Ishikawa (cell line): ENCODE measurements around the gene NTNG1.

Experiments
- CREB1 ChIP-seq: IDR thresholded peaks from 2 replicates; pipeline ENCODE4 v1.6.1; 2012; ENCODE audit warnings: low read depth
- YY1 ChIP-seq: IDR thresholded peaks from 2 replicates; pipeline ENCODE4 v1.6.1; 2012; ENCODE audit warnings: low read depth
- TF ChIP-seq, protein P1 (sequence below): IDR thresholded peaks from 2 replicates; pipeline ENCODE4 v1.6.1; 2012

DNA sequence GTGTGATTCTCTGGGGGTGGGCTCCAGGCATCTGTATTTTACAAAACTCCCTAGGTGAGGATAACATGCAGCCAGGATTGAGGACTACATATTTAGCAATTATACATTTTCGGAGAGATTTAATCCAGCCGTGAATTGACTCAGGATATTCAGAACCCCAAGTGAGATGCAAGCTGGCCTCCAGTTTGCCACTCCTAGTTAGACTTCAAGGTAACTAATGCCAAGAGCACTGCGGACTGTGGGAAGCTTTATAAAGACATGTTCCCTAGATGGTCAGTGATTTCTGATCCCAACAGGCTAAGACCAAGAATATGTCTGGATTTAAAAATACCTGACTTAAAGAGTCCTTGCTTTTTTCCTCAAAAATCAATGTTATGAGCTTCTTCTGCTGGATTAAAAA lies 308.5 kb downstream of the NTNG1 start:
- TF ChIP-seq CREB1 (no peak), YY1 (no peak)
- TF ChIP-seq, protein P1, sequence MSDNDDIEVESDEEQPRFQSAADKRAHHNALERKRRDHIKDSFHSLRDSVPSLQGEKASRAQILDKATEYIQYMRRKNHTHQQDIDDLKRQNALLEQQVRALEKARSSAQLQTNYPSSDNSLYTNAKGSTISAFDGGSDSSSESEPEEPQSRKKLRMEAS: no peak
